ENCODE data around the gene VASN.

GRCh38 chr16:4414187-4414917 is 42.7 kb downstream of the VASN start:
- TF ChIP-seq CTCF (IDR thresholded peaks at IDR 0.05) (no peak), POLR2A (IDR thresholded peaks at IDR 0.05) (no peak)
